ENCODE data around the gene MARK2. TPM values are rescaled to one million over a fixed set of nuclear protein-coding genes. Genes with fewer than 3 reads are reported as not detected.

Gene MARK2
- total RNA-seq, 1 donor from 2014 or later = 59.1 TPM

DNA sequence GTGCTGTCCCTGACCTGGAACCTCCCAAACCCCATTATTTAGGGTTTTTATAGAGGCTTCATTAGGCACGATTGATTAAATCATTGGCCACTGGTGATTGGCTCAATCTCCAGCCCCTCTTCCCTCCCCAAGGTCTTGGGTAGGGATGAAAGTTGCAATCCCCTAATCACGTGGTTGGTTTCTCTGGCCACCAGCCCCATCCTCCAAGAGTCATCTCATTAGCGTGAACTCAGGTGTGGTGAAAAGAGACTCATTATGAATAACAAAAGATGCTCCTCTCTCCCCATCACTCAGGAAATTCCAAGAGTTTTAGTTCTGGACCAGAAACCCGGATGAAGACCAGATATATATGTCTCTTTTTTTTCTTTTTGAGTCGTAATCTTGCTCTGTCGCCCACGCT lies 7.6 kb upstream of the MARK2 start:
- DNase-seq (ENCODE audit: low spot score, unreplicated experiment) = no peak
- Mint-ChIP-seq H3K27me3 (no peaks in the 10 kb centered on the region), H3K36me3 (ENCODE audit: insufficient read depth) (no peaks in the 10 kb centered on the region), H3K4me1 (ENCODE audit: low read depth) (no peaks in the 10 kb centered on the region), H3K4me3 (ENCODE audit: low read depth) (no peak overlapping the region), H3K27ac (no peak overlapping the region), H3K9me3 (ENCODE audit: low read depth) (no peaks in the 10 kb centered on the region)
- TF ChIP-seq, protein P1, sequence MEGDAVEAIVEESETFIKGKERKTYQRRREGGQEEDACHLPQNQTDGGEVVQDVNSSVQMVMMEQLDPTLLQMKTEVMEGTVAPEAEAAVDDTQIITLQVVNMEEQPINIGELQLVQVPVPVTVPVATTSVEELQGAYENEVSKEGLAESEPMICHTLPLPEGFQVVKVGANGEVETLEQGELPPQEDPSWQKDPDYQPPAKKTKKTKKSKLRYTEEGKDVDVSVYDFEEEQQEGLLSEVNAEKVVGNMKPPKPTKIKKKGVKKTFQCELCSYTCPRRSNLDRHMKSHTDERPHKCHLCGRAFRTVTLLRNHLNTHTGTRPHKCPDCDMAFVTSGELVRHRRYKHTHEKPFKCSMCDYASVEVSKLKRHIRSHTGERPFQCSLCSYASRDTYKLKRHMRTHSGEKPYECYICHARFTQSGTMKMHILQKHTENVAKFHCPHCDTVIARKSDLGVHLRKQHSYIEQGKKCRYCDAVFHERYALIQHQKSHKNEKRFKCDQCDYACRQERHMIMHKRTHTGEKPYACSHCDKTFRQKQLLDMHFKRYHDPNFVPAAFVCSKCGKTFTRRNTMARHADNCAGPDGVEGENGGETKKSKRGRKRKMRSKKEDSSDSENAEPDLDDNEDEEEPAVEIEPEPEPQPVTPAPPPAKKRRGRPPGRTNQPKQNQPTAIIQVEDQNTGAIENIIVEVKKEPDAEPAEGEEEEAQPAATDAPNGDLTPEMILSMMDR (IDR thresholded peaks at IDR 0.05; ENCODE audit: unreplicated experiment) = no peak

DNA sequence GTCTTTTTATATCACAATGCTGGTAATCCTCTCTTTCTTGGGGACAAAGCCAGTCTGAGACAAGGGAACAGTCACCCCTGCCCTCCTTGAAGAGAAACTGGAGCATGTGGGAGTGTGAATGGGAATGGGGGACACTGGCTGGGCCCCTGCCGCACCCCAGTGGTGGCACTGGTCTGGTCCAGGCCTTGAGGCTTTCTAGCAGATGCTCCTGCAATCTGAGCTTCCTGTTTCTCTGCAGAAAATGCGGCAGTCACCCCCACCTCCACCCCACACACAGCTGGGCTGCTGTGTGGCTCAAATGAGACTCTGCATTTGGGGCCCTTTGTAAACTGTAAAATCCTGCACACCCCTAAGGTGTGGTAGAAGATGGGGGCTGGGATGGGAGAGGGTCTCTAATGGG lies 6.6 kb upstream of the MARK2 start:
- H3K9me3 Mint-ChIP-seq (ENCODE audit: low read depth) = no peaks in the 10 kb centered on the region
- TF ChIP-seq, protein P1 (IDR thresholded peaks at IDR 0.05; ENCODE audit: unreplicated experiment) = no peak
- H3K27ac Mint-ChIP-seq = no peak overlapping the region
- no peaks in the 10 kb centered on the region for H3K36me3 Mint-ChIP-seq (ENCODE audit: insufficient read depth)
- H3K27me3 Mint-ChIP-seq = no peaks in the 10 kb centered on the region
- H3K4me3 Mint-ChIP-seq (ENCODE audit: low read depth) = no peak overlapping the region
- H3K4me1 Mint-ChIP-seq (ENCODE audit: low read depth) = no peaks in the 10 kb centered on the region
- DNase-seq (ENCODE audit: low spot score, unreplicated experiment) = no peak

DNA sequence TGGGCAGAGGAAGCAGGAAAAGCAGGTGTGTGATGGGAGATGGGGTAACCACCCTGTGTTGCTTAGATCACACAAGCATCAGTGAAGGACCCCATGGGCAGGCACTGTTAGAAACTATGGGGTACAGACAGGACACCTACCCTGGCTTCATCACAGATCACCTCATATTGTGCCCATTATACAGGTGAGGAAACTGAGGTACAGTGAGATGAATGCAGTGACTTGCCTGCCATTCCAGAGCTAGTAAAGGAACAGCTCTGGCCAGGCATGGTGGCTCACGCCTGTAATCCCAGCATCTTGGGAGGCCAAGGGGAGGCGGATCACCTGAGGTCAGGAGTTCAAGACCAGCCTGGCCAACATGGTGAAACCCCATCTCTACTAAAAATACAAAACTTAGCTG lies 5.9 kb upstream of the MARK2 start:
- Mint-ChIP-seq H3K4me3 (ENCODE audit: low read depth) (no peak overlapping the region), H3K4me1 (ENCODE audit: low read depth) (peaks cover 2% of the 10 kb centered on the region), H3K9me3 (ENCODE audit: low read depth) (no peaks in the 10 kb centered on the region), H3K27me3 (no peaks in the 10 kb centered on the region), H3K27ac (no peak overlapping the region), H3K36me3 (ENCODE audit: insufficient read depth) (no peaks in the 10 kb centered on the region)
- TF ChIP-seq, protein P1 (IDR thresholded peaks at IDR 0.05; ENCODE audit: unreplicated experiment) = no peak
- DNase-seq (ENCODE audit: low spot score, unreplicated experiment) = no peak

DNA sequence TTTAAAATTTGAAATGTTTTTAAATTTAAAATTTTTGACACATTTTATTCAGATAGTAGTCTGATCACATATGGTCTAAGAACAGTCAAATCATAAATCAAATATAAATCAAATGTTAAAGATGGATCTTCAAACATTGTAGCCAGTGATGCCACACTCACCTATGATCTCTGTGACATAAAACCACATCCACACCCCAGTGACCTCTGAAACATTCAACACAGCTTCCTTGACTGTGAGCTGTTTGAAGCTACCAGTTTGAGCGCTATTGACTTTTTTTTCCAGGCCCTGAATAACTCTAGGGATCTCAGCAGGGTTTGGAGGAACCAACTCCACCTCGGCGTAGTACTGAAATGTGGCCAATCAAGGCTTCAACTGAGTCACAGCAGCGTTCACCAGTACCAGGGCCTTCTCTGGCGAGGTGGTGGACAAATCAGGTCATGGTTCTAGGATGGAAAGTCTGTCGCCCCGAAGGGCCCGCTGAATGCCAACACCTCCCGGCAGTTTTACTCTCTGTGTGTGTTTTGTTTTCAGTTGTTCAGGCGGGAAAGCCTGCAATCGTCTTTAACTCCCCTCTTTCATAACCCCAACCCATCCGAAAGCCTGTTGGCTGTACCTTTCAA lies 4.3 kb upstream of the MARK2 start:
- no peak overlapping the region for H3K27ac Mint-ChIP-seq

DNA sequence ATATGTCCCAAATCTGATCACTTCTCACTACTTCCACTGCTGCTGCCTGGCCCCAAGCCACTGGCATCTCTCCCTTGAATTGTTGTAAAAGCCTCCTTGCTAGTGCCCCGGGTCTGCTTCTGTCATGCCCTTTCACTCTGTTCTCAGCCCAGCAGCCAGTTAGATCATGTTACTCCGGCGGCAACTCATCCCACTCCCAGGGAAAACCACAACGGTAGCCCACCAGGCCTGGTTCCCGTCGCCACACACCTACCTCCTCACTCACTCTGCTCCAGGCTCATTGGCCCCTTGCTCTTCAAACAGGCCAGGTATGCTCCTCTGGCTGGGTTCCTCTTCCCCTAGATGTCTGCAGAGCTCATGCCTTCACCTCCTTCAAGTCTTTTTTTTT lies 3.8 kb upstream of the MARK2 start:
- H3K4me1 Mint-ChIP-seq (ENCODE audit: low read depth) = peaks cover 10% of the 10 kb centered on the region
- no peak for DNase-seq (ENCODE audit: low spot score, unreplicated experiment)
- no peaks in the 10 kb centered on the region for H3K27me3 Mint-ChIP-seq
- H3K36me3 Mint-ChIP-seq (ENCODE audit: insufficient read depth) = no peaks in the 10 kb centered on the region
- TF ChIP-seq, protein P1 (IDR thresholded peaks at IDR 0.05; ENCODE audit: unreplicated experiment) = no peak
- no peak overlapping the region for H3K4me3 Mint-ChIP-seq (ENCODE audit: low read depth)
- H3K27ac Mint-ChIP-seq = no peak overlapping the region
- H3K9me3 Mint-ChIP-seq (ENCODE audit: low read depth) = no peaks in the 10 kb centered on the region

More for the DNA sequence above, 4.3 kb upstream of the MARK2 start:
- DNase-seq (ENCODE audit: low spot score, unreplicated experiment) = no peak
- Mint-ChIP-seq H3K9me3 (ENCODE audit: low read depth) (no peaks in the 10 kb centered on the region), H3K36me3 (ENCODE audit: insufficient read depth) (no peaks in the 10 kb centered on the region), H3K27me3 (no peaks in the 10 kb centered on the region), H3K4me3 (ENCODE audit: low read depth) (no peak overlapping the region), H3K4me1 (ENCODE audit: low read depth) (peaks cover 6% of the 10 kb centered on the region)
- TF ChIP-seq, protein P1 (IDR thresholded peaks at IDR 0.05; ENCODE audit: unreplicated experiment) = no peak
